HG03558 (cell line): Measurements from ENCODE around the gene CYP2S1.

Experiments used
- ATAC-seq: cut with Tn5 transposase; IDR thresholded peaks from one replicate; pipeline ENCODE4 v1.9.1; 2021; ENCODE audit warnings: moderate number of reproducible peaks; ENCODE audit not compliant: unreplicated experiment; ENCODE audit errors: extremely low read depth

Gene CYP2S1

GRCh38 chr19:41255171-41255570 lies 62.2 kb downstream of the CYP2S1 start:
- ATAC-seq = no peak
